WERI-Rb-1 (cell line): ENCODE results near the gene HNMT.

Experiments used
- DNase-seq: peaks from one replicate; pipeline ENCODE4 v3.0.0-alpha.2; 2020
- H3K27ac ChIP-seq: fragments of 250-450 bp; sonication (Bioruptor Pico); 2 replicates; pipeline ENCODE4 v1.5.1; 2020; ENCODE audit warnings: mild to moderate bottlenecking, moderate library complexity
- H3K27me3 ChIP-seq: fragments of 250-450 bp; sonication (Bioruptor Pico); 2 replicates; pipeline ENCODE4 v1.5.1; 2021; ENCODE audit warnings: mild to moderate bottlenecking, low read depth, moderate library complexity; ENCODE audit not compliant: insufficient read depth, severe bottlenecking
- H3K36me3 ChIP-seq: fragments of 250-450 bp; sonication (Bioruptor Pico); 2 replicates; pipeline ENCODE4 v1.5.1; 2020; ENCODE audit warnings: mild to moderate bottlenecking, moderate library complexity
- H3K4me3 ChIP-seq: 2 replicates; pipeline ENCODE4 v1.5.1; 2011; ENCODE audit warnings: low read depth, mild to moderate bottlenecking, control low read depth, low read length
- H3K9me3 ChIP-seq: fragments of 250-450 bp; sonication (Bioruptor Pico); 2 replicates; pipeline ENCODE4 v1.5.1; 2021; ENCODE audit warnings: mild to moderate bottlenecking, moderate library complexity; ENCODE audit not compliant: severe bottlenecking
- CTCF ChIP-seq: IDR thresholded peaks from 2 replicates; pipeline ENCODE4 v1.5.1; 2011; ENCODE audit warnings: low read depth, mild to moderate bottlenecking, control low read depth, inconsistent platforms, low read length

Gene HNMT

DNA sequence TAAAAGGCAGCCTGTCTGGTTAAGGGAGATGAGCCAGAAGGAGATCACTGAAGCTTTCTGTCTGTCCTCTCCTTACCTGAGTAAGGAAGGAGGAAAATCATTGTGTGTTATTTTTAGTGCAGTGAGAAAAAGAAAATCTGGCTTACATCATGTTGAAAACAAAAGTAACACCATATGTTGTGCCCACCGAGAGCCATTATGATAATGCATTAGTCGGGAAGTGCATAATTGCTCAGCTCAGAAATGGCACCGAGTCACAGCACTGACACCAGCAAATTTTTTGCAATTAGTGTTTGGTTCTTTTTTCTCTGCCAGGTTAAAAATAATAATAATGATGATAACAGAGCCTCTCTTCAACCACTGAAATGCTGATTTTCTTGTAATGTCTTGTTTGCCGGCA lies 46.6 kb downstream of the HNMT start:
- no peak overlapping the region for H3K4me3 ChIP-seq
- DNase-seq = no peak
- H3K9me3 ChIP-seq = no peaks in the 10 kb centered on the region
- no peak for TF ChIP-seq CTCF
- H3K27me3 ChIP-seq = no peaks in the 10 kb centered on the region
- H3K36me3 ChIP-seq = no peaks in the 10 kb centered on the region
- no peak overlapping the region for H3K27ac ChIP-seq

DNA sequence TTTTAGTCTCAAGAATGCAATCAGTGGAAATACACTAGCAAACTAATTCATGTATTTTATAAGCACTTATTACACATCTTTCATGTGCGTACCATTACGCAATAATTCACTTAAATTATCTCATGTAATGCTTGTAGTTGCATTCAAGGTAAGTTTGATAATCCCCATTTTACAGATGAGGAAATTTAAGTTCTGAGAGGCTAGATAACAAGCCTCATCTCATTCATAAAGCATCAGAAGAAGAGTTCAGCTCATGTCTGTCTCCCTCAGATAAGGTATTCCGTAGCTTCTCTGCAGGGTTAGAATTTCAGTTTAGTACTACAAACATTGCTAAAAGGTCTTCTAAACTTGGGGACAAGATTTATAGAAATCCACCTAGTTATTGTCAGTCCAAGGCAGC lies 47.8 kb downstream of the HNMT start:
- H3K27me3 ChIP-seq = no peaks in the 10 kb centered on the region
- TF ChIP-seq CTCF = no peak
- no peaks in the 10 kb centered on the region for H3K9me3 ChIP-seq
- no peak for DNase-seq
- no peaks in the 10 kb centered on the region for H3K36me3 ChIP-seq
- H3K4me3 ChIP-seq = no peak overlapping the region
- H3K27ac ChIP-seq = no peak overlapping the region

DNA sequence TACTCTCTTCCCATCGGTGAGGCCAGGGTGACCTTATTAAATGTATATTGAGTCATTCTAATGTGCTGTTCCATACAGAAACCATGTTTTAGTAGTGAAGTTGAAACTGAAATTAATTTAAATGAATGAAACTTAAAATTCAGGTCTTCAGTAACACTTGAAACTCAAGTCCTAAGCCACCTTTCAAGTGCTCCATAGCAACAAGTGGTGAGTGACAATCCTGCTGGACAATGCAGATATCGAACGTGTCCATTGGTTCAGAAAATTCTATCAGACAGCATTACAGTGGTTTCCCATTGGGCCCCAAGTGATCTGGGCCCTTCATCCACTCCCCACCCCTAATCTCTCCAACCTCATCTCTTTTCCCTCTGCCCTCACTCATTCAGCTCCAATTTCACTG lies 48.7 kb downstream of the HNMT start:
- H3K27me3 ChIP-seq = no peaks in the 10 kb centered on the region
- no peak for TF ChIP-seq CTCF
- DNase-seq = no peak
- no peaks in the 10 kb centered on the region for H3K36me3 ChIP-seq
- H3K9me3 ChIP-seq = no peaks in the 10 kb centered on the region
- no peak overlapping the region for H3K27ac ChIP-seq
- no peak overlapping the region for H3K4me3 ChIP-seq

- no peak for DNase-seq
- Histone ChIP-seq H3K9me3 (no peaks in the 10 kb centered on the region), H3K4me3 (no peak overlapping the region), H3K27me3 (no peaks in the 10 kb centered on the region), H3K27ac (no peak overlapping the region), H3K36me3 (no peaks in the 10 kb centered on the region)
- TF ChIP-seq CTCF = no peak
These were observed 49.4 kb downstream of the HNMT start for GRCh38 chr2:138013639-138014038.

DNA sequence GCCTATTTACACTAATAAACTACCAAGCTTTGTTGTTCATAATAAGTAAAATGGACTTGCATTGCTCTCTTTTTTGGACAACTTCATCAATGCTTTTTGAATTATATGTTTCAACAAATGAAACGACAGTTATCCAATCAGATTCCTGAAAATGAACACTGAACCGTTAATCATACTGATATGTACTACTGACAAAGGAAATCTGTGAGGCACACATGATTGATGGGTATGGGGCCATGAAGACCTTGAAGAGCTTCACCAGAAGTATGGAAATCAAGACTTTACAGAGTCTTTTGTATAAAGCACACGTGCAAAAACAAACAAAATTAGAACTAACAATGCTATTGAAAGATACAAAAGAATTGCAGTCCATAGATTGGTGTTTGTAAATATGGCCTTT lies 51.2 kb downstream of the HNMT start:
- no peak for DNase-seq
- TF ChIP-seq CTCF = no peak
- Histone ChIP-seq H3K4me3 (no peak overlapping the region), H3K36me3 (no peaks in the 10 kb centered on the region), H3K27ac (no peak overlapping the region), H3K27me3 (no peaks in the 10 kb centered on the region), H3K9me3 (no peaks in the 10 kb centered on the region)

DNA sequence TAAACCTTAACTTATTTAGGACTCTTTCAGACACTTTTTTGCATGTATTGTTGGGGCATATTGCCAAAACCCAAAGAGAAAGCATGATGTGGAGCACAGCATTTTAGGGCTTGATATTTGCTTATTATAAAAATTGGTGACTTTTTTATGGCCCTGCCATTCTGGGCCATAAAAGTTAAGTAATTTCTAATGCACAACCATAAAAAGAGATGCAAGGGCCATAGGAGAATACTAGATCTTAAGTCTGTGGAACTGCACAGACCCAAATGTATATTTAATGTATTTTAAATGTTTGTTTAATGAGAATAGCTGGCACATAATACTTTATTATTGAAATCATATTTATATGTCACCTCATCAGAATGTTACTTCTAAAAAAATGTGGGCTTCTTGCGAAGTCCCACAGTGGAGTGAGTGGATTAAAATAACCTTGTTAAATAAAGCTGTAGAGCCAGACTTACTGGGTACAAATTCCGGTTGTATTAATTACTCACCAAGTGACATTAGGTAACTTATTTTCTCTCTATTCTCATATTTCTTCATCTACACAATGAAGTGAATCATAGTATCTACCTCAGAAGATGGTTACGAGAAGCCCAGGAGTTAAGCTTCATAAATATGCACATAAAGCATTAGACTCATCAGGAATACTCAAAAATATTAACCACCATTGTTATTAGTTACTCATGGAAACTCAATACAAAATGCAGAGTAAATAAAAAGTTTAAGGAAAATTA lies 52.2 kb downstream of the HNMT start:
- Histone ChIP-seq H3K36me3 (no peaks in the 10 kb centered on the region), H3K27ac (no peak overlapping the region), H3K27me3 (no peaks in the 10 kb centered on the region), H3K9me3 (no peaks in the 10 kb centered on the region), H3K4me3 (no peak overlapping the region)
- TF ChIP-seq CTCF = no peak
- no peak for DNase-seq
